ENCODE data around the gene CEP290.

DNA sequence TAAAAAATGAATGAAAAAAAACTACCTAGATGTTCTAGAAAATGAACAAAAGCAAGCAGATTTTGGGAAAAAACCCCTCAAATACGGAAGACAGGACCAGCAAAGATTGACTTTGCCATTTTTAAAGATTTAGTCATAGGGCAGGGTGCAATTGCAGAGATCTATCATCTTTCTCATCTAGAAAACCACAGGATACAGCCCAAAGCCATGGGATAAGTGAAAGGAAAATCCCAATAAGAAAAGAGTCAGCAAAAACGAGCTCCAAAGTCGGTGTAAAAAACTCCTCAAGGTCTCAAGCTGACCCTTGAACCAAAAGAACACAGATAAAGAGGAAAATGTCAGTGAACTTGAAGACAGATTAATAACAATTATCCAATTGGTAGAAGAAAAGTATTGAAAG is 28.0 kb downstream of the CEP290 start:
- TF ChIP-seq EP300 (IDR thresholded peaks at IDR 0.05) (no peak), POLR2A (IDR thresholded peaks at IDR 0.05) (no peak)
- TF ChIP-seq, protein P1, sequence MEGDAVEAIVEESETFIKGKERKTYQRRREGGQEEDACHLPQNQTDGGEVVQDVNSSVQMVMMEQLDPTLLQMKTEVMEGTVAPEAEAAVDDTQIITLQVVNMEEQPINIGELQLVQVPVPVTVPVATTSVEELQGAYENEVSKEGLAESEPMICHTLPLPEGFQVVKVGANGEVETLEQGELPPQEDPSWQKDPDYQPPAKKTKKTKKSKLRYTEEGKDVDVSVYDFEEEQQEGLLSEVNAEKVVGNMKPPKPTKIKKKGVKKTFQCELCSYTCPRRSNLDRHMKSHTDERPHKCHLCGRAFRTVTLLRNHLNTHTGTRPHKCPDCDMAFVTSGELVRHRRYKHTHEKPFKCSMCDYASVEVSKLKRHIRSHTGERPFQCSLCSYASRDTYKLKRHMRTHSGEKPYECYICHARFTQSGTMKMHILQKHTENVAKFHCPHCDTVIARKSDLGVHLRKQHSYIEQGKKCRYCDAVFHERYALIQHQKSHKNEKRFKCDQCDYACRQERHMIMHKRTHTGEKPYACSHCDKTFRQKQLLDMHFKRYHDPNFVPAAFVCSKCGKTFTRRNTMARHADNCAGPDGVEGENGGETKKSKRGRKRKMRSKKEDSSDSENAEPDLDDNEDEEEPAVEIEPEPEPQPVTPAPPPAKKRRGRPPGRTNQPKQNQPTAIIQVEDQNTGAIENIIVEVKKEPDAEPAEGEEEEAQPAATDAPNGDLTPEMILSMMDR (IDR thresholded peaks at IDR 0.05), result no peak
